Activated naive CD8-positive, alpha-beta T cell treated with anti-CD3 and anti-CD28 coated beads, Interleukin-2, amount 10 ng/mL, durations not matched to agents 7 days and 5 days (primary cell): ENCODE results near the gene ZIC4. TPM values are rescaled to one million over a fixed set of nuclear protein-coding genes. Genes with fewer than 3 reads are reported as not detected.

Experiments
- ATAC-seq: fragments of 150-1000 bp; cut with Tn5 transposase; one replicate; pipeline ENCODE4 v1.10.0; 2021; ENCODE audit warnings: low read depth, moderate library complexity
- POLR2A ChIA-PET: fragments of 350-600 bp; sonication (Branson Sonifier 250); formaldehyde crosslinking; loops from one replicate; lab custom pipeline; 2021; ENCODE audit warnings: antibody characterized with exemption; lab: Charles Lee
- DNase-seq: peaks from one replicate; pipeline ENCODE4 v3.0.0; 2021
- H3K27ac Mint-ChIP-seq: one replicate; pipeline ENCODE4 v1.8.0; 2022; ENCODE audit warnings: mild to moderate bottlenecking, mixed read lengths
- H3K27me3 Mint-ChIP-seq: one replicate; pipeline ENCODE4 v1.8.0; 2022; ENCODE audit warnings: mild to moderate bottlenecking, moderate library complexity, mixed read lengths
- H3K36me3 Mint-ChIP-seq: one replicate; pipeline ENCODE4 v1.8.0; 2021; ENCODE audit warnings: mild to moderate bottlenecking, mixed read lengths
- H3K4me1 Mint-ChIP-seq: one replicate; pipeline ENCODE4 v1.8.0; 2021; ENCODE audit warnings: mixed read lengths
- H3K4me3 Mint-ChIP-seq: one replicate; pipeline ENCODE4 v1.8.0; 2022; ENCODE audit warnings: mild to moderate bottlenecking, moderate library complexity, mixed read lengths
- H3K9me3 Mint-ChIP-seq: one replicate; pipeline ENCODE4 v1.8.0; 2021; ENCODE audit warnings: mixed read lengths
- total RNA-seq, 2 experiments: library from RNA; stranded (reverse); gene quantifications; one replicate each; pipeline ENCODE4 v1.2.3, GENCODE V29; 2021

ZIC4 gene
- total RNA-seq, 2 experiments from 2014 or later = not detected

- Mint-ChIP-seq H3K4me3 (peak overlapping the region; percentile 10), H3K9me3 (peaks cover 11% of the 10 kb centered on the region), H3K36me3 (peaks cover 2% of the 10 kb centered on the region), H3K4me1 (peaks cover 1% of the 10 kb centered on the region), H3K27ac (peak overlapping the region; percentile 48), H3K27me3 (peaks cover 65% of the 10 kb centered on the region)
- POLR2A ChIA-PET = no interaction called here
- no peak for DNase-seq
- ATAC-seq = no peak
These were observed 16.5 kb upstream of the ZIC4 start for GRCh38 chr3:147422601-147423536.

- Mint-ChIP-seq H3K36me3 (peaks cover 2% of the 10 kb centered on the region), H3K4me3 (no peak overlapping the region), H3K9me3 (peaks cover 11% of the 10 kb centered on the region), H3K4me1 (peaks cover 1% of the 10 kb centered on the region), H3K27ac (no peak overlapping the region), H3K27me3 (peaks cover 71% of the 10 kb centered on the region)
- ATAC-seq (no peak), DNase-seq (no peak)
- POLR2A ChIA-PET = no interaction called here
These were observed 15.9 kb upstream of the ZIC4 start for GRCh38 chr3:147422196-147422595.

GRCh38 chr3:147421184-147421912 is 15.0 kb upstream of the ZIC4 start:
- Mint-ChIP-seq H3K9me3 (peaks cover 11% of the 10 kb centered on the region), H3K4me3 (no peak overlapping the region), H3K36me3 (peaks cover 2% of the 10 kb centered on the region), H3K27ac (no peak overlapping the region), H3K27me3 (peaks cover 77% of the 10 kb centered on the region), H3K4me1 (peaks cover 1% of the 10 kb centered on the region)
- DNase-seq (no peak), ATAC-seq (no peak)
- POLR2A ChIA-PET = no interaction called here

- Mint-ChIP-seq H3K4me3 (no peak overlapping the region), H3K36me3 (peaks cover 2% of the 10 kb centered on the region), H3K27me3 (peaks cover 80% of the 10 kb centered on the region), H3K27ac (no peak overlapping the region), H3K9me3 (peaks cover 11% of the 10 kb centered on the region), H3K4me1 (peaks cover 1% of the 10 kb centered on the region)
- POLR2A ChIA-PET = no interaction called here
- DNase-seq = no peak
- no peak for ATAC-seq
These were observed 14.2 kb upstream of the ZIC4 start for GRCh38 chr3:147420353-147421183.

GRCh38 chr3:147419781-147420224 is 13.5 kb upstream of the ZIC4 start:
- Mint-ChIP-seq H3K4me1 (peaks cover 1% of the 10 kb centered on the region), H3K4me3 (peak overlapping the region; percentile 28), H3K27me3 (peaks cover 80% of the 10 kb centered on the region), H3K27ac (no peak overlapping the region), H3K36me3 (peaks cover 2% of the 10 kb centered on the region), H3K9me3 (peaks cover 13% of the 10 kb centered on the region)
- ATAC-seq (no peak), DNase-seq (no peak)
- POLR2A ChIA-PET = no interaction called here

- ATAC-seq (no peak), DNase-seq (no peak)
- Mint-ChIP-seq H3K4me3 (no peak overlapping the region), H3K4me1 (peaks cover 1% of the 10 kb centered on the region), H3K9me3 (peaks cover 13% of the 10 kb centered on the region), H3K27ac (no peak overlapping the region), H3K27me3 (peaks cover 82% of the 10 kb centered on the region), H3K36me3 (peaks cover 2% of the 10 kb centered on the region)
- POLR2A ChIA-PET = no interaction called here
These were observed 12.7 kb upstream of the ZIC4 start for GRCh38 chr3:147418808-147419701.

- ATAC-seq = no peak
- Mint-ChIP-seq H3K27me3 (peaks cover 80% of the 10 kb centered on the region), H3K4me3 (no peak overlapping the region), H3K9me3 (peaks cover 14% of the 10 kb centered on the region), H3K4me1 (peaks cover 4% of the 10 kb centered on the region), H3K27ac (no peak overlapping the region), H3K36me3 (peaks cover 3% of the 10 kb centered on the region)
- no peak for DNase-seq
- POLR2A ChIA-PET = no interaction called here
These were observed 12.0 kb upstream of the ZIC4 start for GRCh38 chr3:147418371-147418781.

GRCh38 chr3:147417551-147418295 is 11.4 kb upstream of the ZIC4 start:
- Mint-ChIP-seq H3K27me3 (peaks cover 80% of the 10 kb centered on the region), H3K9me3 (peaks cover 16% of the 10 kb centered on the region), H3K4me1 (peaks cover 6% of the 10 kb centered on the region), H3K36me3 (peaks cover 5% of the 10 kb centered on the region), H3K4me3 (no peak overlapping the region), H3K27ac (no peak overlapping the region)
- DNase-seq (no peak), ATAC-seq (no peak)
- POLR2A ChIA-PET = no interaction called here

GRCh38 chr3:147416931-147417330 is 10.6 kb upstream of the ZIC4 start:
- Mint-ChIP-seq H3K9me3 (peaks cover 14% of the 10 kb centered on the region), H3K4me1 (peaks cover 7% of the 10 kb centered on the region), H3K27me3 (peaks cover 79% of the 10 kb centered on the region), H3K36me3 (peaks cover 5% of the 10 kb centered on the region), H3K4me3 (no peak overlapping the region), H3K27ac (no peak overlapping the region)
- POLR2A ChIA-PET = no interaction called here
- ATAC-seq (no peak), DNase-seq (no peak)

GRCh38 chr3:147415874-147416273 is 9.5 kb upstream of the ZIC4 start:
- no peak overlapping the region for H3K27ac Mint-ChIP-seq
- DNase-seq (no peak), ATAC-seq (no peak)
- H3K36me3 Mint-ChIP-seq = peaks cover 9% of the 10 kb centered on the region
- H3K27me3 Mint-ChIP-seq = peaks cover 82% of the 10 kb centered on the region
- H3K4me3 Mint-ChIP-seq = no peak overlapping the region
- POLR2A ChIA-PET = no interaction called here
- H3K9me3 Mint-ChIP-seq = peaks cover 19% of the 10 kb centered on the region
- peaks cover 15% of the 10 kb centered on the region for H3K4me1 Mint-ChIP-seq

- no peak for ATAC-seq
- Mint-ChIP-seq H3K27me3 (peaks cover 80% of the 10 kb centered on the region), H3K27ac (no peak overlapping the region), H3K36me3 (peaks cover 9% of the 10 kb centered on the region), H3K4me1 (peaks cover 16% of the 10 kb centered on the region), H3K9me3 (peaks cover 19% of the 10 kb centered on the region), H3K4me3 (no peak overlapping the region)
- DNase-seq = no peak
- POLR2A ChIA-PET = no interaction called here
These were observed 8.9 kb upstream of the ZIC4 start for GRCh38 chr3:147415286-147415685.
